SHP77 (cell line): ENCODE results near the gene WRAP73.

Experiments
- DNase-seq, 2 experiments: peaks; one replicate each; lab custom pipeline; 2025; lab: John Stamatoyannopoulos, UW

The WRAP73 gene

DNA sequence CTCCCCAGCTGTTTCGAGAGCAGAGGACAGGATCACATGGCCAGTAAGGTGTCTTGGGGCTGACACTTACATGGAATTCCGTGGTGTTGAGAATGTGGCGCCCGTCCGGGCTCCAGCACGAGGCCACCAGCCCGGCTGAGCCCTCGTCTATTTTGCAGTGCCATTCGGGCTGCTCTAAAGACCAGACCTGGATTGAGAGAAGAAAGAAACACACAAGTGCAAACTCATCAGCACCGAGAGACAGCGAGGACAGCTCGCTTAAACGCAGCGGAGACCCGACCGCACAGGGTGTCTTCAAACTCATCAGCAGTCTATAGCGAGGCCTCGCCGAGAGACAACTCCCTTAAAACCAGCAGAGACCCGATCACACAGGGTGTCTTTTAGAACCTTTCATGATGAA, 3.3 kb downstream of the WRAP73 start:
- DNase-seq: no peak

DNA sequence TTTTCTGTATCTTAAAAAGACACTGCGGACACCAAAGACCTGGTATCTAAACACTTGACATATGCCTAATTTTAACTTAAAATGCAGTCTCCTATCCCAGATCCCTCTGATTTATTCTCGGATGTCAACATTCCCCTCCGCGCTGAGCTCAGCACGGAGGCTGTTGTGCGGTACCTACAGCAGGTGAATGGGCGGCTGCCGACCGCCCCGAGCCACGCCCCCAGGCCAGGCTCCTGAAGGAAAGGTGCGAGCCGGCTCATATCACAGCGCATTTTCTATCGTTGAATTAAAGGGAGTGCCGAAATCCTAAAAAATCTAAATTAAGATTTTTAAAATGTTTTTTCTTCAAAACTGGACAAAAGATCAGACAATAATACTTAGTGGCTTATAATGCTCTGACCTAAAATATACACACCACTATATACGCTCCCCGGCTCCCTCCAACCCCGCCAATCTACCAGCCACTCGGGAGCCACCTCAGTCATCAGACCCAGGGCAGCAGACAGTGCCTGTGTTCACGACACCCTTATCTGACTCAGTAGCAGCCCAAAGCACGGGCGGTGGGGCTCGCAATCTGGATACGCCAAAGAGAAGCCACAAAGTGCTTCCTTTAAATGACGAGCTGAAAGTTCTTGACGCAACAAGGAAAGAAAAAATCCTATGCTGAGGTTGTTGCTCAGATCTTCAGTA, 4.1 kb downstream of the WRAP73 start:
- no peak for DNase-seq

DNA sequence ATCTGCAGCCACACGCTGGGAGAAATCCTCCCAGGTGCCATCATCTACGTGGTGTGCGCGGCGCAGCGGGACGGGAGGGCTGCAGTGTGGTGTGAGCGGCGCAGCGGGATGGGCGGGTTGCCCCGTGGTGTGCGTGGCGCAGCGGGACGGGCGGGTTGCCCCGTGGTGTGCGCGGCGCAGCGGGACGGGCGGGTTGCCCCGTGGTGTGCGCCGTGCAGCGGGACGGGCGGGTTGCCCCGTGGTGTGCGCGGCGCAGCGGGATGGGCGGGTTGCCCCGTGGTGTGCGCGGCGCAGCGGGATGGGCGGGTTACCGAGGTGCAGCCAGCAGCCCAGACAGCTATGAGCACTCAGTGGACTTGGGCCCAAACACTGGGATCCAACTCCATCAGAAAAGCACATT, 4.7 kb downstream of the WRAP73 start:
- DNase-seq: no peak

DNA sequence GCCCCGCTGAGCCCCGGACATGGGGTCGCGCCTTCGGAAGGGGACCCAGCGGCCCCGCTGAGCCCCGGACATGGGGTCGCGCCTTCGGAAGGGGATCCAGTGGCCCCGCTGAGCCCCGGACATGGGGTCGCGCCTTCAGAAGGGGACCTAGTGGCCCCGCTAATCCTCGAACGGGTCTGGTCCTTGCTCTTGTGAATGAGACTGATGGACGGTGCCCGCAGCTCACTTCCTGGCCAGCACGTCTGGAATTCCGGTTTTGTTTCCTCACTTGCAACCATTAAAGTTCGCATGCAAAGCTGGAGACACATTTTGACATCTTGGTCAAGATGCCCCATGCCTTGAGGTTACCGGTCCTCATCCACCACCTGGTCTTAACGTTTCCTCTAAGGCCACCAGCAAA, 5.6 kb downstream of the WRAP73 start:
- DNase-seq: no peak

DNA sequence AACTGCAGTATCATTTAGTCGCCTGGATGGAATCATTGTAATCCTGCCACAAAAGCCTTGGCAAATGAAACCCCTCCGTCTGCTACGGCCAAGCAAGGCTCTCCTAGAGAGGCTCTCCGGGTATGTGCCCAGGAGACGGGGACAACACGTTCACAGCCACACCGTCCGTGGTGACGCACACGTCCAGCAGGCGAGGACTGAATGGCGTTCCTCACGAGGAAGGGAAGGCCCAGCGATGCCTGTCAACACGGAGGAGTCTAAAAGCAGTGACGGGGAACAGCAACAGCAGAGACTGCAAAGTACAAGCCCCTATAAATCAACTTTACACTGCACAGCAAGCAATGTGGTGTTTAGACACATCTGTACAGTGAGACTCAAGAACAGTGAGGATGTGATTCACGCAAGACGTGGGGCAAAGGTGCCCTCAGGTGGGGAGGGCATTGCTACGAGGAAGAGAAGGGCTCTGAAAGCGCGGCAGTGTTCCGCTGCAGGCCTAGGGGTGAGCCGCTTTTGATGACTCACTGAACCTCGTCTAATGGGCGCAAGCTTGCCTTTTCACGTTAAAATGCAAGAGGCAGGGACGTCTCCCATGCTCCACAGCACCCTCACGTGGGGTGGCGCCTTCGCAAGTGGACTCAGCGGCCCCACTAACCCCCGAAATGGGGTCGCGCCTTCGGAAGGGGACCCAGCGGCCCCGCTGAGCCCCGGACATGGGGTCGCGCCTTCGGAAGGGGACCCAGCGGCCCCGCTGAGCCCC, 6.8 kb downstream of the WRAP73 start:
- DNase-seq: no peak

DNA sequence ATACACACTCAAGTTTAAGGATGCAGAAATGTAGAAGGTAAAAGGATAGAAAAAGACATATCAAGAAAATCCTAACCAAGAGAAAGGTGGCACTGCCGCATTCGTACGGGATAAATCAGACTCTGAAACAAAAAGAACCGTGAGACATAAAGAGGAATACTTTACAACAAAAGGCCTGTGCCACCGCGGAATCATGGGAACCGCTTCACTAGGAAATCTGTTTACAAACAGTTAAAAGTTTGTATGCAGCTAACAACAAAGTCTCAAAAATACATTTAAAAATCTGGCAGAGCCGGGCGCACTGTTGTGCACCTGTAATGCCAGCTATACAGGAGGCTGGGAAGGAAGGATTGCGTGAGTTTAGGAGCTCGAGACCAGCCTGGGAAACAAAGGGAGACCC, 8.1 kb downstream of the WRAP73 start:
- DNase-seq: no peak

DNA sequence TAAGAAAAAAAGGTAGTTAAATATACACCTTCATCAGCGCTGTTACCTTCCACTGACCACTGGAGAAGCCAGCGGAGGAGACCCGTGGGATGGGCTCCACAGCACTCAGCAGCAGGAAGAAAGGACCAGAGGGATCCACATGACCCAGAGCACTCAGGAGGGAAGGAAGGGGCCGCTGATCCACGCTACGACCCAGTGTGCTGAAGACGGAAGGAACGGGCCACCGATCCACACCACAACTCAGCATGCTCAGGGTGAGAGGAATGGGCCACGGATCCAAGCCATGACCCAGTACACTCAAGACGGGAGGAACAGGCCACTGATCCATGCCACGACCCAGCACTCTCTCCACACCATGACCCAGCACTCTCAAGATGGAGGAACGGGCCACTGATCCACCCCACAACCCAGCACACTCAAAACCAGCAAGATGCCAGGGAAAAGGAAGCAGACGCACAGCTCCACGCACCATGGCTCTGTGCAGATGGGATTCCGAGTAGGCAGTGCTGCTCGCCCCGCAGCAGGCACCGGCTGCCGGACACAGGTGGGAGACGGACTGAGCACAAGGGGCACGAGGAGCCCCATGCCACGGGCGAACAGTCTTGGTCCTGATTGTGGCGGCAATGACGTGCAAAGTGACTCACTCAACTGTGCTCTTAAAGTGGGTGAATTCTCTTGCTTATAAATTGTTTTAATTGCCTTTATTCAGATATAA, 8.7 kb downstream of the WRAP73 start:
- no peak for DNase-seq

DNA sequence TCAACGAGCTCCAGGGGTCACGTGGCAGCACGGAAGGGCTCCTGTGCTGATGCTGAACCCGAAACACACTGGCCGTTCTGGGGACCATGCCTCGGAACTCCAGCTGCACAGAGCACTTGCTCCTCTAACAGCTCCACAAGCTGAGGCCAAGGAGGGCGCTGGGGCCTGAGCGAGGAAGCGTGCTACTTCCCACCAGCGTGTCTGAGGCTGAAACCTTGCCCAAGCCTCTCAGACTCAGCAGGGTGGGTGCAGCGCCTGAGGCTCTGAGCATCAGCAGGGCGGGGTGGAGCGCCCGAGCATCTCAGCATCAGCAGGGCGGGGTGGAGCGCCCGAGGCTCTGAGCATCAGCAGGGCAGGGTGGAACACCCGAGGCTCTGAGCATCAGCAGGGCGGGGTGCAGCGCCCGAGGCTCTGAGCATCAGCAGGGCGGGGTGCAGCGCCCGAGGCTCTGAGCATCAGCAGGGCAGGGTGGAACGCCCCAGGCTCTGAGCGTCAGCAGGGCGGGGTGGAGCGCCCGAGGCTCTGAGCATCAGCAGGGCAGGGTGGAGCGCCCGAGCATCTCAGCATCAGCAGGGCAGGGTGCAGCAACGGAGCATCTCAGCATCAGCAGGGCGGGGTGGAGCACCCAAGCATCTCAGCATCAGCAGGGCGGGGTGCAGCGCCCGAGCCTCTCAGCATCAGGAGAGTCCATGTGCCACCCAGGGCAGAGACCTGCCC, 9.6 kb downstream of the WRAP73 start:
- no peak for DNase-seq

DNA sequence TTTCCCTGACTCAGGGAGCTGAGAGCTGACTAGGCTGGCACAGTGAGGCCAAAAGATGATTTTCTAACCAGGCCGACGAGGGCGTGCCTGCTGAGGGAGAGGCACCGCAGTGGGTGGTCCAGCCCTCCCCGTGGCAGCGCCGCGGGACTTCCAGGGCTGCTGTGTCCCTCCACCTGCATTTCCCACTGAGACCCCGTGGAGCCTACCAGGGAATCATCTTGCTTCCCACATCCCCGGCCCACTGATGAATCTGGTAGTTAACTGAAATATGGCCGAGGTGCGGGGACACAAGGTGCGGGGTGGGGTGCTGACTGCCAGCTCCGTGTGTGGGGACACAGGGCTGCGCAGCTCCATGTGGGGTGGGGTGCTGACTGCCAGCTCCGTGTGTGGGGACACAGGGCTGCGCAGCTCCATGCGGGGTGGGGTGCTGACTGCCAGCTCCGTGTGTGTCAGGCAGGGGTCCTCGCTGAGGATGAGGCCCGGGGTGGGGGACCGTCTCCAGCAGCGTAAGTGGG, 10.4 kb downstream of the WRAP73 start:
- DNase-seq: no peak

DNA sequence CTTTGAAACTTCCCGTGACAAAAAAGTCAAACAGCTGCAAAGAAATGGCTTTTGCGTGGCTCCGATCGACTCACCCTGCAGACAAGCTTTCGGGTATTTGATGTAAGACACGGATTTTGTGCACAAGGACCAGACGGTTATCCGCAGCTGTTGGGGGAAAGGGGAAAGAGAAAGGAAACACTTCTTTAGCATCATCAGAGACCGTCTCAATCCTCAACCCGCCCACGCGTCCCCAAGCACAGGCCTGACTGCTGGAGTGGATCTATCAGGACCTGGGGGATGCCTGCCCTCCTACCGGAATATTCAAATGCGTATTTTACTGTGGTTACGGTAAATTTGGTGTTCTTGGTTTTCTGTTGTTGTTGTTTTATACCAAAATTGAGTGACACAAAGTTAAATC, 11.2 kb downstream of the WRAP73 start:
- DNase-seq: no peak

DNA sequence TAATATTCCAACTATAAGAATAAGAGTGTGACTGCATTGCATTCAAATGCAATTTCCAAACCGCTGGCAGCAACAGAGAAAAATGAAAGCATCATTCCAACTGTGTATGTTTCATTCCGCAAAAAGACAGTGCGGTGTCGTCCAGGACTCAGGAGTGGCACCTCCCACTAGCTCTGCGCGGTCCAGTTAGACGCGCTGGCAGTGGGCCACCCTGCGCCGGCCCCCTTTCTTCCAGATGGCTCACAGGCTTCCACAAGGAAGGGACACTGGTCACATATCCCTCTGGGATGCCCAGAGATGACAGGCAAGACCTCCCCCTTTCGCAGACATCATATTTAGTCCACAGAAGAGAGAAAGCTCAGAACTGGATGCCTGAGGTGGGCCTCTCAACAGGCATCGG, 11.9 kb downstream of the WRAP73 start:
- no peak for DNase-seq

DNA sequence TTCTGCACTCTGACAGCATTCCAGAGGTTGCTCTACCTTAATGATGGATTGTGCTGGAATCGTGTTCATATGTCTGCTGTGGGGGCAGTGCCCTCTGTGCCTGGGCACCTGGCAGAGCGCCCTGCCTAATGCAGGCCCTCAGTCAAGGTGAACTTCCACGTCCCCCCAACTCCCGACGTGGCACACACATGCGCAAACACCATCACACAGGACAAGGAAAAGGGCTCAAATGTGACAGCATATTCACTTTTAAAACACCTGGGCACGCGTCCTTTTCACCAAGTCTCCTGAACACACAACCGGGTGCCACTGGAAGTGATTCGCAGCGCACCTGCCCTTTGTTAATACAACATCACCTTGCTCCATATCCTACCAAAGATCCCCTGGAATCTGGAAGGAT, 13.4 kb downstream of the WRAP73 start:
- DNase-seq: no peak

DNA sequence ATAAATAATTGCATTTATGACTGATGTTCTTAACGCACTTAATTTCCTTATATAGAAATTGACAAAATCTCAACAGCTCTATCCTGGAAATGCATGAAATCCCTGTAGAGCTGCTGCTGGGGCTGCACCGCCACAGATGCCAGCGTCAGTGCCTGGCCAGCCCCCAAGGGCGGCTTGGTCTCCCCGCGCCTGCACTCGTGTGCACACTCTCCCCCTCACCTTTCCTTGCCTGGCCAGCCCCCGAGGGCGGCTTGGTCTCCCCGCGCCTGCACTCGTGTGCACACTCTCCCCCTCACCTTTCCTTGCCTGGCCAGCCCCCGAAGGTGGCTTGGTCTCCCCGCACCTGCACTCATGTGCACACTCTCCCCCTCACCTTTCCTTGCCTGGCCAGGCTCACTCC, 13.8 kb downstream of the WRAP73 start:
- no peak for DNase-seq

DNA sequence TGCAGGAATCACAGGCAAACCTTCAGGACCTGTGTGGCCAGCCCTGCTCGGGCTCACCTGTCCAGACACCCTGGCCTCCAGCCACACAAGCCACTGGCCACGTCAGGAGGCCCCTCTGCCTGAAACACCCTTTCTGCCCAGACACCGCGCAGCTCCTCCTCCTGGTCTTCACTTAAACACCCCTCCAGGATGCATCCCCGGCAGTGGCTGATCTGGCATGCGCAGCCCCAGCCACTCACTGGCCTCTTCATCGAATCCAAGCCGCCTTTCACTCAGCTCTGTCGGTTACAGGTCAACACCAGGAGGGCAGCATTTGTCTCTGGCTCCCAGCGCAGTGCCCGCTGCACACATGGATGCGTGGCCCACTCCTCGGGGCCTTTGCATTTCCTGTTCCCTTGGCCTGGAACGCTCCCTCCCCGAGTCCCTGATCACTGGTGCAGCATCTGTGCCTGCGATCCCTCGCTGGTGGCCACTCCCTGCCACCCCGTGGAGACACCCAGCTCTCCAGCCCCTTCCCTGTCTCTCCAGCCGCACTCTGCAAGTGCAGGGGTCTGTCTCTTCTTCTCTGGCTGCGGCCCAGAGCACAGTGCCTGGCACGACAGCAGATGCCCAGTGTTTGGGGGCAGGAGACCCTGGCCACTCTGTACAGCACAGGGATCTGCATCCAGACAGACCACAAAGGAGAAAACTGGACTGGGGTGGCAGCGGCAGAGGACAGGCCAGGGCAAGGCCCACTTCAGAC, 15.7 kb downstream of the WRAP73 start:
- DNase-seq: no peak

DNA sequence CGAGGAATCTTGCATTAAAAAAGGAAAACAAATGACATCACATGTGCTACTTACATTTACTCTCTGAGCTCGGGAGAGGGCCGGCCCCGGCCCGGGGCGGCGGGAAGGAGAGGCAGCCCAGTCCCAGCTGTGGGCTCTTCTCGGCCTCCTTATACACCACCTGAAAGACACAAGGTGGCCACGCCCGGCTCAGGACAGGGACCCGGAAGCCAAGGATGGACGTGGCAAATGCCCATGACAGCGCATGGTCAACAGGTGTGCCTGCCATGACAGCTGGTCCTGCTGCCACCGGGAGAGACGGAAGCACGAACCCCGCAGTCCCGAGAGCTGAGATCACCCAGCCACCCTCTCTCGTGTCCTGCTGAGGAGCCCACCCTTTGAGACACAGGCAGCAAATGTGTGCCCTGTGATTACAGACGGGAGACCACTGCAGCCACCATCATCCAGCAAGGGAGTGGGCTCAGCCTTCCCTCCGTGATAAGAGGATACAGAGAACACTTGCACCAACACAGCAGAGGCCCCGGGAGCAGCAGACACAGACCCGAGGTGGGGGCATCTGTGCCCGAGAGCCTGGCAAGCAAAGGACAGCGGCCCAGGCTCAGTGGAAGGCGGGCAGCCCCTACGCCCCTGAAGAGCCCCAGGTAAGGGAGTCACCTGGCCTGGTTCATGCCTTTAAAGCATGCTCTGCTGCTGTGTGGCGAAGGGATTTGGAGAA, 16.4 kb downstream of the WRAP73 start:
- no peak for DNase-seq

DNA sequence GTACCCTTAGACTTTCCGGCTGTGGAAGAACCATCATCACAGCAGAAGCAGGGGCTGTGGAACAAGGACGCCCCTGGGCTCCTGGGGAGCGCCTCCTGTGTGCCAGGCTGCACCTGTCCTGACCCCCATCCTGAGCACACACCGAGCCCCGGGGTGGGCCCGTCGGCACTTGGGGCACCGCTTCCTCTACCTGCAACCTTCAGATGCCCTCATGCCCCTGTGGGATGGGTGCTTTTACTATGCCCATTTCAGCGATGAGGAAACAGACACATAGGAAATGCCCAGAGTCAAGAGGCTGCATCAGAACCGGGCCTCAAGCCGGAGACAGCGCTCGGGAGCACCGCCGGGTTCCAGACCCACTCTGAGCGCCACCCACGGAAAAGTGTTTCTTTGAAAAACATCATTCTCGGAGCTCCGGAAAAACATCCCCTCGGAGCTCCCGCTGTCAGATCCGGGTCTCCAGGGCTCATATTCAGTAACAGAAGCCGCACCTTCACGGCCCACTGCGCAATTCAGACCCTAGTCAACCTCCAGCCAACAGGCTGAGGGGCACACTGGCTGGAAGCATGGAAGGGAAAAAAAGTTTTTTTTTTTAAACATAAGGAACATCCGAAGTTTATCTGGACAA, 17.1 kb downstream of the WRAP73 start:
- no peak for DNase-seq

DNA sequence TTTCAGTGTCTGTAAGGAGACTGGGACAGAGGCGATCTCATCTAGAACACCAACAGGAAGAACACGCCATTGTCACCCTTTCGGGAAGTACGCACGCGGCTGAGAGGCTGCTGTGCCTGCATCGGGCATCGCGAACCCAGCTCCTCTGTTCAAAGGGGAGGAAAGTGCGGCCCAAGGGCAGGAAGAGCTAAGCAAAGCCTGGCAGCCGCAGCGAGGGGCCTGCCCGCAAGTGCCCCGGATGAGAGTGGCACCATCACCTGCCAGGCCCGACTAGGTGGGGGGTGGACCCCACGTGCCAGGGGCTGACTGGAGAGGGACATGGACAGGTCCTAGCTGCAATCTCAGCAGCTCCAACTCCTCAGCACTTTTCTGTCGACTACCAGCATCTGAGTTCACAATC, 17.6 kb downstream of the WRAP73 start:
- DNase-seq: no peak

DNA sequence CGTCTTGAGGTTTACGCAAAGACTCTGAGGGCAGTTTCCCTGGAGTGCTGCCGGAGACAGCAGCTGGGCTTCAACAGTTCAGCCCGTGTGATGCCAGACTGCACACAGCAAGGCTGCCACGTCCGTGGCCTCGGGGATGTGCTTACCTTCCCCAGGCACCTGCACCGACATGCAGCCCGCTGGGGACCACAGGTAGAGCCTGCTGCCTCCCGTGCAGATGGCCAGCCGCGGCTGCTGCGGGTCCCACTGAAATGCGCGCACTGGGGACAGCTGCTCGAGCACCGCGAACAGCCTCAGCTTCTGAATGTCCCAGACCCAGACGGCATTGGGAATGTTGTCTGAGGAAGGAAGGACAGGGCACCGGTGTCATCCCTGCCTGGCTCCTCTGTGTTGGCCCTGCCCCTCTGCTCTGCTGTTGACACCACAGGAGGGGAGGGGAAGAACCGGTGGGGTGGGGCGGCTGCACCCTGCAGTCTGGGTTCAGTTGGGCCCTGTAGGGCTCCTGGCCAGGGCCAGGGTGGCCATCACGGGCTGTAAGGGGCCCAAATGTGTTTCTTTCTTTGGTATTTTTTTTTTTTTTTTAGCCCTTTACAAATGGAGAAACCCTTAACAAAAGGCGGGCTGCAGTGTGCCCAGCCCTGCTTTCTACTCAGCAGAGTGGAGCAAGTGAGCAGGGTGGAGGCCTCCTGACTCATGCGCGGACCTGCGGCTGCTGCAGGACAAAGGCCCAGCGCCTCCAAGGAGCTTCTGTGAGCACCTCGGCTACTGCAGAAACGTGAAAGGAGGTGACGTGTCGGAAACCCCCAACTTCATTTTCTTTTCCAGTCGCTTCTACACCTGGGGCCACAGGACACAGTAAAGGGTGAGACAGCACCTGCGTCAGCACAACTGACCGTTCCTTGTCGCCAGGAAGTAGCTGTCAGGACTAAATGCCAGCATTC, 18.3 kb downstream of the WRAP73 start:
- DNase-seq: no peak

DNA sequence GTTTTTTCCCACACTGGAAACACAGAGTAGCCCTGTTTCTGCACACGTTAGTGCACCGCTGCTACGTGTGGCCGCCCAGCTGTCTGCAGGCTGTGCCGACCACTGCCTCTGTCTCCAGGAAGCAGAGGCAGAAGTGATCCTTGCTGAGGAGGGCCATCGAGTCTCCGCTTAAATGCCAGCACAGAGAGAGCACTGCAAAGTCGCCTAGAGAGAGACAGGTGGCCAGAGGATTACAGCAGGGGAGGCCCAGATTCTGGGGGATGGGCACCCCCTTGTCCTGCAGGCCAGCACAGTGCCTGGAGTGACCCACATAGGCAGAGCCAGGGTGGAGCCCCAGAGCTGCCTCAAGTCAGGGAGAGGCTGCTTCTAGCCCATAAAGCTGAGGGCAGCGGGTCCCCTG, 19.0 kb downstream of the WRAP73 start:
- DNase-seq: no peak
